HG02884 (cell line): ENCODE data around the gene ZNF740.

Experiments
- ATAC-seq: cut with Tn5 transposase; IDR thresholded peaks from one replicate; pipeline ENCODE4 v1.9.1; 2021; ENCODE audit warnings: mild to moderate bottlenecking, moderate library complexity; ENCODE audit not compliant: unreplicated experiment

ZNF740 gene

GRCh38 chr12:53224061-53224896 lies 43.8 kb downstream of the ZNF740 start:
- no peak for ATAC-seq

GRCh38 chr12:53224897-53225634 lies 44.5 kb downstream of the ZNF740 start:
- no peak for ATAC-seq

- no peak for ATAC-seq
Observed at GRCh38 chr12:53225635-53226424, 45.3 kb downstream of the ZNF740 start.

GRCh38 chr12:53226815-53227214 lies 46.3 kb downstream of the ZNF740 start:
- no peak for ATAC-seq

- no peak for ATAC-seq
Observed at GRCh38 chr12:53227341-53227740, 46.8 kb downstream of the ZNF740 start.

- no peak for ATAC-seq
Observed at GRCh38 chr12:53227836-53228235, 47.3 kb downstream of the ZNF740 start.

GRCh38 chr12:53229454-53229853 lies 48.9 kb downstream of the ZNF740 start:
- no peak for ATAC-seq

GRCh38 chr12:53230108-53230845 lies 49.8 kb downstream of the ZNF740 start:
- ATAC-seq = no peak

- no peak for ATAC-seq
Observed at GRCh38 chr12:53231671-53231920, 51.1 kb downstream of the ZNF740 start.

GRCh38 chr12:53231921-53232645 lies 51.6 kb downstream of the ZNF740 start, which contains the start of gene RARG:
RARG (minus strand) TSS chr12:53232209; CDS start chr12:53227545, 4,664 bp downstream.
- ATAC-seq = no peak

- no peak for ATAC-seq
Observed at GRCh38 chr12:53232646-53233461, 52.3 kb downstream of the ZNF740 start.

GRCh38 chr12:53233671-53234121 lies 53.2 kb downstream of the ZNF740 start:
- ATAC-seq = no peak

GRCh38 chr12:53234271-53234914 lies 53.9 kb downstream of the ZNF740 start:
- ATAC-seq = no peak

- ATAC-seq = no peak
Observed at GRCh38 chr12:53235164-53235563, 54.6 kb downstream of the ZNF740 start.

GRCh38 chr12:53235742-53236442 lies 55.4 kb downstream of the ZNF740 start:
- ATAC-seq = no peak

- no peak for ATAC-seq
Observed at GRCh38 chr12:53236443-53237111, 56.1 kb downstream of the ZNF740 start.

GRCh38 chr12:53239643-53240258 lies 59.2 kb downstream of the ZNF740 start:
- ATAC-seq = no peak
